Measurements from ENCODE around the gene FBXL14.
A peak's percentile ranks its signal among the peaks of the same experiment; 100 is the strongest.

FBXL14 gene

GRCh38 chr12:1592444-1593173 is 1.8 kb downstream of the FBXL14 start:
- DNase-seq, result no peak

- DNase-seq, result no peak
Observed at GRCh38 chr12:1591543-1591942, 2.8 kb downstream of the FBXL14 start.

- no peak for DNase-seq
Observed at GRCh38 chr12:1591034-1591433, 3.3 kb downstream of the FBXL14 start.

DNA sequence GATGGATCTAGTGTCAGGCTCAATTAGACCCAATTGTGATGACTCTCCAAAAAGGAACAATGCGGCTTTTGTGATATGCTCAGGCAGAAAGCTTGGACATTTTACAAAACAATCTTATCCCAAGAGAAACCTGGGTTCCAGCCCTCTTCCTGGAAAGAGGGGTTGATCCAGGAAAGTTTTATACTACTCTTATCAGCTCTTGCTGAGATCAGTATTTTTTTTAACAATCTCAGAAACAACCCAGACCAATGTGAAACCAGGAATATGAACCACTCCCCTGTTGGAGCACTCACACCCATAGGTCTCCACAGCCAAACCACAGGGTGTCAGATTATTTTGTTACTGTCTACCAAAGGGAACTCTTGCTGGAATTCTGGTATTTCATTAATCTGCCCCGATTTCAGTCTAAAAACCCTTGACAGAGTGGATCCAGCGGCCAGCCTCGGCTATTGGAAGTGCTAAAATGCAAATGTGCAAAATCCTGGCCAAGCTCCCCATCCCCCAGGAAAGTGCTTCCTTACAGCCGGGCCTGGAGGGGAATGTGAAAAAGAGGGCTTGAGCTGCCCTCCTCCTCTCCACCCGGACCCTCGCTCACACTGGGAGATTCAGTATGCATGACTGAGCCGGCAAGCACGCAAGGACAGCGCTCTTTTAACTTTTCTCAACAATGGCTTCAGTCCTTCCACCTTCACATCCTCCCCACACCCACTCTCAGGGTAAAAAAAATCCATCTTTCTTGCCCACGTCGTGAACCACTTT is 4.0 kb downstream of the FBXL14 start:
- no peak for DNase-seq

DNA sequence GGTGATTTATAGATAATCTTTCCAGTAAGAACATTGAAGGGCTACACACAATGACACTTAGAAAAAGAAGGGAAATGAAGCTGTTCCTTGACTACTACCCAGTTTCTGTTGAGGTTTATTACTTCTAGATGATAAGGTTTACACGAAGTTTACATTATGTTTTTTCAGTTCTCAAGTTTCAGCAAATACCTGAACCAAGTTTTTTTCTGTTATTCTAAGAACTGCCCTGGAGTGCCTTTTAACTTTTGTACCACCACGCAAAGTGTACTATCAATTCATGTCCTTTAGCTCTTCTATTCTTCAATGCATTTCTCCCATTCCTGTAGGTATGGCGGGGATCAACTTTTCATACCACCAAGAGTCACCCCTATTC is 5.8 kb downstream of the FBXL14 start:
- no peak for DNase-seq

- DNase-seq, result no peak
Observed at GRCh38 chr12:1587927-1588574, 6.3 kb downstream of the FBXL14 start.

- DNase-seq, result no peak
Observed at GRCh38 chr12:1584326-1584725, 10.1 kb downstream of the FBXL14 start.

DNA sequence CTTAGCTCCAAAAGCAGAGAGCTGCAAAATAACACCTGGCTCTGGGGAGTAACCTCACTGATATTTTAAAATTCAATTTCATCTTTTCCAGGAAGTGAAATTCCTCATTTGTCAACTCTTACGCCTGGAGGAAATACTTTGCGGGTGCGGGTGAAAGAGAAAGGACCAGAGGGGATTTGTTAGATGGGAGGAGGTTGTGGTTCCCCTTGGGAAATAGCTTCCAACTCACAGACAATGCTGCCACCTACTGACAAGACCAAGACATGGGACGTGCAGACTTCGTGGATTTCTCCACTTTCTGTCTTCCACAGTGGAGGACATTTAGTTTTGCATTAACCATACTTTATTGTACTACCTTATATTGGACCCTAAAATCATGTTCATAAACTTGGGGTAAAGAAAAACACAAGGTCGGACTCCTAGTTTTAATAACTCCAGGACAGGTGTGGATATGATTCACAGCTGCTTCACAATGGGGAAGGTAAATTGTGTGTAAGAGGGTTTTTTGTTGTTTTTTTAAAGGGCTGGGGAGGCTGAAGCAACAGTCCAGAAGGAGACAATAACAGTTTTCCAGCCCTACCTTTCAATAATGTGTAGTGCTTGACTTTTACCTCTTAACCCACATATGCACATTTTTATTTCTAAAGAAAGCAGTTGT is 10.8 kb downstream of the FBXL14 start:
- peak; percentile 56 for DNase-seq

- DNase-seq, result no peak
Observed at GRCh38 chr12:1582709-1583050, 11.7 kb downstream of the FBXL14 start.

- DNase-seq, result no peak
Observed at GRCh38 chr12:1581973-1582708, 12.2 kb downstream of the FBXL14 start.

- no peak for DNase-seq
Observed at GRCh38 chr12:1580526-1580925, 13.9 kb downstream of the FBXL14 start.

DNA sequence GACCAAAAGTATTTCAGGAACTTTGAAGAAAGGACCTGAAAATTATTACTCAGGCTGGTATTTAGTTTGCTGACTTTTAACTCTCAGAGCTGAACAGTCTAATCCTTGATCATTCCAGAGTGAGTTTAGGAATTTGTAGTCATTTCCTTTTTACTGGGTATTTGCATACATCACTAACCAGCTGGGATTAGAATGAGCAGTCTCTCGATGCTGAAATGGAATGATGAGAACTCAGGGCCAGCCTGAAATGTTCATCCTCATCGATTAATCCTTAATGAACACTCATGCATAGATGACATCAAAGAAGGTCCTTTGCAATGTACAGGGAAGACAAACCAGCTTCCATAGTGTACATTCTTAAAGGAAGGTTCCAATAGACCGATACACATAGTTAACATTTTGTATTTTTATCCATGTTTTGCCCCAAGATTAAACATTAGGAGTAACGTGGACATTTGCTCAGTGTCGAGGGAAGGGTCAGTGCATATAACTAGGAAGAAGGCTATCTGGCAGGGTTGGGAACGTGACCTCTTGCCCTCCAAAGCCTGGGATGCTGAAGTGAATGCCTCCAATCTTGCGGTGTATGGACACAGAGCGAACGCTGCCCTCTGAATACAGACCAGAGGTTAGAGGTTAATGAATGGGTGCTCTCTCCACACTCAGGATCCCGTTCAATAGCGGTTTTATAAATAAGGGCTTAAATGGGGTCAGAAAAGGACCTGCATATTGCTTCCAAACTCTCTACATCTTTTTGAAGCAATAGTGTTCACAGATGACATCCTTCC is 14.5 kb downstream of the FBXL14 start:
- no peak for DNase-seq

- no peak for DNase-seq
Observed at GRCh38 chr12:1576410-1577241, 17.8 kb downstream of the FBXL14 start.

DNA sequence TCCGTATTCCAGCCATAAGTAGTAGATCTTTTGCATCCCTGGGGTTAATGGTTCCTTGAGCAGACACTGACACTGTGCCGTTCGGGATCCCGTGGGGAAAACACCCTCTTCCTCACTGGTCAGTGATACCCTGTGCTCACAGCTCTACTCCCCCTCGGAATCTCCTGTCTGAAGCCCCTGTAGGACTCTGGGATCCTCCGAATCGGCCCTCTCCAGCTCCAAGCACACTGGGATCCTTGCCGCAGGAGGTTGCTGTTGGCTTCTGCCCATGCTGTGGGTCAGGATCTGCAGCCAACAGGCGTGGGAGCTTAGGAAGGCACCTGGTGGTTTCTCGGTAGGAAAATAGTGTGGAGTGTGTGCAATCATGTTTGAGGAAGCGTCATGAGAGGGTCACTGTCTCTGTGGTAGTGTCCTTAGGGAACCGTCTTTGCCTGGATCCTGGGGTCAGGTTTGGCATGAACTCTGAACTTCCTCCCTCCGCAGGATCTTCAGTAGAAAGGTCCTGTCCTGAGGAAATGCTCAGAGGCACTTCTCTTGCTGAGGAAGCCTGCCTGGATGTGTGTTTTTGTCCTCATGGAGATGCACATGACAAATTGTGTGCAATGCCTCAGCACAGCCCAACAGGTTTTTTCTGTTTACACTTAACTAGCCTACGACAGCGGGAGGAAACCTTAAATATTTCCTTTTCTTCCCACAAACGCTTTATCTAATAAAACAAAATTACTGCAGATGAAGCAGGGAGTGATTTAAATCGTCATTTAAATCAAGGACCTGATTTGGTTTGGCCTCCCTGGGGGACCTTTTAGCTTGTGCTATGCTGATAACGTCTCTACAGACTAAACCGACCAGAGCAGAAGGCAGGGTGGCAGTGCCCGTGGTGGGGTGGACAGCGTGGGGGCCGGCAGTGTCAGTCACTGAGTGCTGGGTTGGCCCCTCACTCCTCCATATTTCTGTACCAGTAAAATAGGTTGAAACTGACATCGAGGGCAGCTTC is 18.7 kb downstream of the FBXL14 start:
- no peak for DNase-seq

DNA sequence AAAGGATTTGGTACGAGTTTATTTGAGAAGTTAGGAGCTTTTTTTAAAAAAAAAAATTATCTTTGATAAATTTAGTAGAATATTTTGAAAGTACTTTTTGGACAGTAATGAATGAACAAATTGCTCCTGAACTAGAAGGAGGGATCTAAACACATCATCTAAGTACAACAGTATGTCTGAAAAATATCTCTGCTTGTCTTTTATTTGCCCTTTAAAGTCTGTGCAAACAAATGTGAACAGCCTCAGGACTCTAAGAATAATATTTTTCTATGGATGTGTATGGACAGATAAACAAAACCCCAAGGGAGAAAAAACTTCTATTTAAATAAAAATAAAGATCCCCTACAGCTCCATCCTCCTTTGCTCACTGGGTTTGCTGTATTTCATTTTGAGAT is 19.5 kb downstream of the FBXL14 start:
- no peak for DNase-seq

GRCh38 chr12:1573960-1574864 is 20.2 kb downstream of the FBXL14 start:
- no peak for DNase-seq

- DNase-seq, result no peak
Observed at GRCh38 chr12:1572731-1573130, 21.6 kb downstream of the FBXL14 start.

DNA sequence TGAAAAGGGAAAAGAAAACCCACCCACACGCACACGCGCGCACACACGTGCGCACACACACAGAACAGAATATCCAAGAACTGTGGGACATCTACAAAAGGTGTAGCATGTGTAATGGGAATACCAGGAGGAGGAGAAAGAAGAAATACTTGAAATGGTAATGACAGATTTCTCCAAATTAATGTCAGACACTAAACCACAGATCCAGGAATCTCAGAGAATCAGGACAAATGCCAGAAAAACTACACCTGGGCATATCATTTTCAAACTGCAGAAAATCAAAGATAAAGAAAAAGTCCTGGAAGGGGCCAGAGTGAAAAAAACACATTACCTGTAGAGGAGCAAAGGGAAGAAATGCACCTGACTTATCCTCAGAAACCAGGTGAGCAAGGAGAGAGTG is 26.5 kb downstream of the FBXL14 start:
- no peak for DNase-seq

Measured in KG1 (cell line).